ENCODE measurements around the gene CAMKK2. TPM values are rescaled to one million over a fixed set of nuclear protein-coding genes. Genes with fewer than 3 reads are reported as not detected.

Gene CAMKK2
- total and polyA plus RNA-seq, 7 donors, result 4.4 to 12.3 (median 8.3) TPM

DNA sequence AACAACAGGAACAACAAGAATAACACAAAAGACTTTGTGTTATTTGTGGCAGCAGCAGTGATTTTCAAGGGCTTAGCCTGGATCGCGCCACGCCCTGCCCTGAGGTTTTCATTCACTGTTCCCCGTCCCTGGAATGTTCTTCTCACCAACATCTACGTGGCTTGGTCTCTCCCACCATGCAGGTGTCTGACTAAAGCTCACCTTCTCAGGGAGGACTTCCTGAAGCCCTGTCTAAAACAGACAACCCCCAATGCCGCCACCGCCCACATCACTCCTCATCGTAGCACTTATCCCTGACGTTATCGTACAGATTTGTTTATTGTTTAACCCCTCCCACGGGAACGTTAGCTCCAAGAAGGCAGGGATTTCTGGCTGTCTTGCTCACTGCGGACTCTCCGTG is 46.1 kb downstream of the CAMKK2 start:
- H3K4me3 ChIP-seq, result no peak overlapping the region
- intact Hi-C loops (cut with DNase I), result no loop called here
- H3K27ac ChIP-seq, result no peak overlapping the region
- ATAC-seq (no peak), DNase-seq (no peak)
- no peaks in the 10 kb centered on the region for H3K27me3 ChIP-seq (ENCODE audit: insufficient read depth in 3 of 3, low read length in 2 of 3)
- H3K4me1 ChIP-seq, result no peaks in the 10 kb centered on the region
- TF ChIP-seq, protein P1, sequence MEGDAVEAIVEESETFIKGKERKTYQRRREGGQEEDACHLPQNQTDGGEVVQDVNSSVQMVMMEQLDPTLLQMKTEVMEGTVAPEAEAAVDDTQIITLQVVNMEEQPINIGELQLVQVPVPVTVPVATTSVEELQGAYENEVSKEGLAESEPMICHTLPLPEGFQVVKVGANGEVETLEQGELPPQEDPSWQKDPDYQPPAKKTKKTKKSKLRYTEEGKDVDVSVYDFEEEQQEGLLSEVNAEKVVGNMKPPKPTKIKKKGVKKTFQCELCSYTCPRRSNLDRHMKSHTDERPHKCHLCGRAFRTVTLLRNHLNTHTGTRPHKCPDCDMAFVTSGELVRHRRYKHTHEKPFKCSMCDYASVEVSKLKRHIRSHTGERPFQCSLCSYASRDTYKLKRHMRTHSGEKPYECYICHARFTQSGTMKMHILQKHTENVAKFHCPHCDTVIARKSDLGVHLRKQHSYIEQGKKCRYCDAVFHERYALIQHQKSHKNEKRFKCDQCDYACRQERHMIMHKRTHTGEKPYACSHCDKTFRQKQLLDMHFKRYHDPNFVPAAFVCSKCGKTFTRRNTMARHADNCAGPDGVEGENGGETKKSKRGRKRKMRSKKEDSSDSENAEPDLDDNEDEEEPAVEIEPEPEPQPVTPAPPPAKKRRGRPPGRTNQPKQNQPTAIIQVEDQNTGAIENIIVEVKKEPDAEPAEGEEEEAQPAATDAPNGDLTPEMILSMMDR (IDR thresholded peaks at IDR 0.05), result no peak
- peaks cover 0 to 84% of the 10 kb centered on the region in 2 donors for H3K36me3 ChIP-seq (ENCODE audit: insufficient read depth in 1 of 2, low read depth in 1 of 2)
- 87 to 90% (median 90%) methylated on average over 14 of the region's 14 CpGs for WGBS, 3 donors
- no peaks in the 10 kb centered on the region for H3K9me3 ChIP-seq

DNA sequence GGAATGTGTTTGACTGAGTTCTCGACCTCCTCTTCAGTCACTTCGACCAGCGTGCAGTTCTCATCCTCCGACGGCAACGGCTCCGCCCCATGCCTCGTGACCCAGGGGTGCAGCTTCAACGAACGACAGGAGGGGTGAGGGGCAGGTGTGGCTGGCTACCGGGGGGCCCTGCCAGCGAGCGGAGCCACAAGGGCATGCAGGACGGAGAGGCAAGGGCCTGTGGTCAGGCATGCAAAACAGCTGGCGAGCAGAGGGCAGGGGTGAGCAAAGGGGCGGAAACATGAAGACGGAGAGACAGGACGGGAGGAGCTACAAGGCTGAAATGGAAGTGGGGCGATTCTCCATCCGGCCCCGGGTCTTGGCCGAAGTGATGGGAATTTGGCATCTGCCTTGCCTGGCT is 47.9 kb downstream of the CAMKK2 start:
- WGBS, 3 donors, result 89 to 91% (median 91%) methylated on average over 22 of the region's 22 CpGs
- Histone ChIP-seq H3K36me3 (ENCODE audit: insufficient read depth in 1 of 2, low read depth in 1 of 2) (peaks cover 0 to 87% of the 10 kb centered on the region in 2 donors), H3K4me1 (no peaks in the 10 kb centered on the region), H3K9me3 (no peaks in the 10 kb centered on the region), H3K27me3 (ENCODE audit: insufficient read depth in 3 of 3, low read length in 2 of 3) (no peaks in the 10 kb centered on the region), H3K4me3 (no peak overlapping the region), H3K27ac (no peak overlapping the region)
- intact Hi-C loops (cut with DNase I), result no loop called here
- no peak for ATAC-seq
- no peak for DNase-seq
- TF ChIP-seq, protein P1 (IDR thresholded peaks at IDR 0.05), result no peak

DNA sequence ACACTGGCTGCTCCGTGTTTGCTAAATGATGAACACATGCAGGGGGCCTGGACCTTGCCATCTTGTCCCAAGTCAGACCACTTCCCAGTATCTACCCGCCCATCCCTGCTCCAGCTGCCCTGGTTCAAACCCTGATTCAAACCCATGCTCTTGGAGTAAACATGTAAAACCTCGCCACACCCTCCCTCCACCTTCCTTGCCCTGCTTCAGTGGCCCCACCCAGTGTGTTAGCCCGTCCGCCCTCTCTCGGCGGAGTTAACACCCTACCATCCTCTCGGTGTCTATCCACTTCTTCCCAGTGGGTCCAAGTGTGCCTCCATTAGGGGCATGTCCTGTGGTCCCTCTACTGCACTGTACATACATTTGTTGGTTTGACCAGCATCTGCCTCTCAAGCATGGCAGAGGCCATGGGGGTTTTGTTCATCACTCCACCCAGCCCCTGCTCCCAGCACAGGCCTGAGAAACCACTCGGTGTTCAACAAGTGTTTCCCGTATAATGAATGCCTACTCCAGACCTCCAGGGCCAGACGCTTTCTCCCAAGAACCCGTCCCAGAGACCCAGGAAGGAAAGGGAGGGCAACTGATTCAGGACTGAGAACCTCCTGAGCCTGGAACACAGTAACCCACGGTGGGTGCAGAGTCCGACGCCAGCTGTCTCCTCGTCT is 49.5 kb downstream of the CAMKK2 start:
- DNase-seq (no peak), ATAC-seq (no peak)
- Histone ChIP-seq H3K4me1 (no peaks in the 10 kb centered on the region), H3K27ac (no peak overlapping the region), H3K36me3 (ENCODE audit: insufficient read depth in 1 of 2, low read depth in 1 of 2) (peaks cover 0 to 80% of the 10 kb centered on the region in 2 donors), H3K4me3 (no peak overlapping the region), H3K9me3 (no peaks in the 10 kb centered on the region), H3K27me3 (ENCODE audit: insufficient read depth in 3 of 3, low read length in 2 of 3) (no peaks in the 10 kb centered on the region)
- intact Hi-C loops (cut with DNase I), result no loop called here
- 94 to 95% (median 95%) methylated on average over 16 of the region's 16 CpGs for WGBS, 3 donors
- TF ChIP-seq, protein P1 (IDR thresholded peaks at IDR 0.05), result no peak

DNA sequence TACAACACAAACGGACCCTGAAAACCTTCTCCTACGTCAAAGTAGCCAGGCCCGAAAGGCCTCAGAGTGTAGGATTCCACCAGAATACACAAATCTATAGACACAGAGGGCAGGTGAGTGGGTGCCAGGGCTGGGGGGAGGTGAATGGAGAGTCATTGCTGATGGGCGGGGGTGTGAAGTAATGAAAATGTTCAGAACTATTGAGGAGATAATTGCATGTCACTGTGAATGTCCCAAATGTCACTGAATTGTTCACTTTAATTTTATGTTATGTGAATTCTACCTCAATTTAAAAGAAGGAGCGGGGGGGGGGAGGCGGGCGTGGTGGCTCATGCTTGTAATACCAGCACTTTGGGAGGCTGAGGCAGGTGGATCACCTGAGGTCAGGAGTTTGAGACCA is 50.6 kb downstream of the CAMKK2 start:
- no peaks in the 10 kb centered on the region for H3K27me3 ChIP-seq (ENCODE audit: insufficient read depth in 3 of 3, low read length in 2 of 3)

More for the DNA sequence above, 50.6 kb downstream of the CAMKK2 start:
- no peaks in the 10 kb centered on the region for H3K4me1 ChIP-seq
- no peaks in the 10 kb centered on the region for H3K9me3 ChIP-seq
- intact Hi-C loops (cut with DNase I), result no loop called here
- no peak for ATAC-seq
- no peak overlapping the region for H3K27ac ChIP-seq
- no peak for DNase-seq
- WGBS, 3 donors, result 90 to 95% (median 92%) methylated on average over 7 of the region's 7 CpGs
- peaks cover 0 to 69% of the 10 kb centered on the region in 2 donors for H3K36me3 ChIP-seq (ENCODE audit: insufficient read depth in 1 of 2, low read depth in 1 of 2)
- no peak overlapping the region for H3K4me3 ChIP-seq
- TF ChIP-seq, protein P1 (IDR thresholded peaks at IDR 0.05), result no peak

Measured in psoas muscle (tissue), 8 donors.